Astrocyte of the spinal cord (primary cell): ENCODE results near the gene NRXN3.

ENCODE experiments used
- DNase-seq: peaks from one replicate; pipeline ENCODE4 v3.0.0; 2011; ENCODE audit warnings: low read depth, low spot score
- H3K4me3 ChIP-seq: 2 replicates; pipeline ENCODE4 v1.5.1; 2011; ENCODE audit warnings: low read depth, mild to moderate bottlenecking, low read length, moderate library complexity
- in situ Hi-C: cut with HindIII; loops from 2 replicates; pipeline ENCODE4 v1.10.0; 2017; ENCODE audit warnings: low sequenced_read_pairs
- TF ChIP-seq, protein P1 (sequence below): IDR thresholded peaks from 2 replicates; pipeline ENCODE4 v1.5.1; 2012; ENCODE audit warnings: low read depth, mild to moderate bottlenecking, low read length, inconsistent platforms

NRXN3 gene

GRCh38 chr14:78170203-78170602, at the start of gene NRXN3:
Gene NRXN3 (plus strand): TSS chr14:78170373. CDS start chr14:78243094, 72,721 bp downstream.
- TF ChIP-seq, protein P1, sequence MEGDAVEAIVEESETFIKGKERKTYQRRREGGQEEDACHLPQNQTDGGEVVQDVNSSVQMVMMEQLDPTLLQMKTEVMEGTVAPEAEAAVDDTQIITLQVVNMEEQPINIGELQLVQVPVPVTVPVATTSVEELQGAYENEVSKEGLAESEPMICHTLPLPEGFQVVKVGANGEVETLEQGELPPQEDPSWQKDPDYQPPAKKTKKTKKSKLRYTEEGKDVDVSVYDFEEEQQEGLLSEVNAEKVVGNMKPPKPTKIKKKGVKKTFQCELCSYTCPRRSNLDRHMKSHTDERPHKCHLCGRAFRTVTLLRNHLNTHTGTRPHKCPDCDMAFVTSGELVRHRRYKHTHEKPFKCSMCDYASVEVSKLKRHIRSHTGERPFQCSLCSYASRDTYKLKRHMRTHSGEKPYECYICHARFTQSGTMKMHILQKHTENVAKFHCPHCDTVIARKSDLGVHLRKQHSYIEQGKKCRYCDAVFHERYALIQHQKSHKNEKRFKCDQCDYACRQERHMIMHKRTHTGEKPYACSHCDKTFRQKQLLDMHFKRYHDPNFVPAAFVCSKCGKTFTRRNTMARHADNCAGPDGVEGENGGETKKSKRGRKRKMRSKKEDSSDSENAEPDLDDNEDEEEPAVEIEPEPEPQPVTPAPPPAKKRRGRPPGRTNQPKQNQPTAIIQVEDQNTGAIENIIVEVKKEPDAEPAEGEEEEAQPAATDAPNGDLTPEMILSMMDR, result no peak
- in situ Hi-C loops, result no loop called here
- DNase-seq, result no peak
- H3K4me3 ChIP-seq, result no peak within 1 kb of the TSS

DNA sequence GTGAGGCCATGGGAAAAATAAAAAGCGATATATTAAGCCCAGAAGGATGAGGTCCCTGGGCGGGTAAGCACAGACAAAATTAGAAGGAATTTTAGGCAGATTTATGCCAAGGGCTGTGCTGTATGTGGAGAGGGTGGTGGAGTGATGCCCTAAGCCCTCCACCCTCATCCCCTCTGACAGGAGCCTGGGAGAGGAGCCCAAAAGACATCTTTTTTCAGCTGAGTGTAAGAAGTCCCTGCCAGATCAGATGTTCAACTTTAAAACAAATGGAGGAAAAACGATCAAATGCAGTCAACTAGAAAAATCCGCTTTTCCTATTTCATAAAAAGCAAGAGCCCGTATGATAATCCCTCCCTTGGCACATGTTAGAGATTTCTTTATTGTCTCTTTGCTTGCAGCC, 47.7 kb upstream of the NRXN3 start:
- DNase-seq, result no peak
- TF ChIP-seq, protein P1, result no peak
- no peak overlapping the region for H3K4me3 ChIP-seq
- in situ Hi-C loops, result no loop called here

GRCh38 chr14:78123650-78124253, 46.4 kb upstream of the NRXN3 start:
- in situ Hi-C loops, result no loop called here
- no peak for DNase-seq
- TF ChIP-seq, protein P1, result no peak
- no peak overlapping the region for H3K4me3 ChIP-seq

DNA sequence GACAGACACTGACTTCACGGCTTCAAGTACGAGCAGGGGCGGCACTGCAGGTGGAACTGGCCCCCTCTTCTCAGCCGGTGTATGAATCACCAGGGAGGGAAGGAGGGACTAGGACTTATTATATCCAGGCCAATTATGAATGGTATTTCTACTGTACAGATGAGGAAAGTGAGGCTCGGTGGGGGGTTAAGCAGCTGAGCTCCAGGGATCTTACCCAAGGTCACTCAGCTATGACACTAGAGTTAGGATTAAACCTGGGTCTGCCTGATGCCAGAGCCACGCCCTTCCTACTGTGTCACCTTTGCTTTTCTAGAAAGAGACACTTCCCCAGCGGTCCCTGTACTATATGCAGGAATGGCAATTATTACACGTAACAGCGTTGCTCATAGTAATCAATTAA, 42.2 kb upstream of the NRXN3 start:
- TF ChIP-seq, protein P1, result no peak
- no peak overlapping the region for H3K4me3 ChIP-seq
- in situ Hi-C loops, result no loop called here
- DNase-seq, result no peak

DNA sequence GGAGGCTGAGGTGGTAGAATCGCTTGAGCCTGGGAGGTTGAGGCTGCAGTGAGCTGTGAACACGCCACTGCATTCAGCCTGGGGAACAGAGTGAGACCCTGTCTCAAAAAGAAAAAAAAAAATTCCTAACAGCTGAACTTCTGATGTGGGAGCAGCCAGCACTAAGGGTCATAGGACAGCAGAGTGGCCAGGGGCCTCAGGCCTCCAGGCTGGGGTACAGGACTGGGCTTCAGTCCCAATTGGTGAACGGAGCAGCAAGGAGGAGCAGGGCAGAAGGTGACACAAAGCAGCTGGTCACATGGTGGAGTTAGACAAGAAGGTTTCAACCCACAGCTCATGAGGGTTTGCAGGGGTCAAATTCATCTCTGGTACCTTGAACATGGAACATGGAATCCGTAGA, 40.8 kb upstream of the NRXN3 start:
- TF ChIP-seq, protein P1, result no peak
- H3K4me3 ChIP-seq, result no peak overlapping the region
- DNase-seq, result no peak
- in situ Hi-C loops, result no loop called here

- TF ChIP-seq, protein P1, result no peak
- in situ Hi-C loops, result no loop called here
- H3K4me3 ChIP-seq, result no peak overlapping the region
- DNase-seq, result no peak
Measured at GRCh38 chr14:78130356-78130755, 39.8 kb upstream of the NRXN3 start.

DNA sequence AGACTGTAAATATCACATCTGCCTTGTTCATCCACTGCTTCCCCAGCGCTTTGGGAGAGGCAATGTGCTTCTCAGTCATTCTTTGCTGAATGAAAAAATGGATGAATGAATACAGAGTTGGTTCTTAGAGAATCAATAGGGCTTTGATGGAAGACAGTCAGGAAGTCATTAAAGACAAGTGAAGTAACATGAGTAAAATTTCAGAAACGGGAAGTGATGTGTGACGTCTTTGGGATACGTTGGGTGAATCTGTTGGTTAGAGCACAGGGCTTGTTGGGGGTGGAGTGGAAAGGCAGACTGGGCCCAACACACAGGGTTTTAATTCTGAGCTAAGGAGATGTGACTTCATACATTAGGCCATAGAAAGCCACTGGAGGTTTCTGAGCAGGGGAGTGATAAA, 39.0 kb upstream of the NRXN3 start:
- in situ Hi-C loops, result no loop called here
- DNase-seq, result no peak
- TF ChIP-seq, protein P1, result no peak
- H3K4me3 ChIP-seq, result no peak overlapping the region
